Keratinocyte (primary cell): ENCODE measurements around the gene MEA1. TPM values are rescaled to one million over a fixed set of nuclear protein-coding genes. Genes with fewer than 3 reads are reported as not detected.

Experiments
- DNase-seq: peaks from one replicate; pipeline ENCODE4 v3.0.0-alpha.2; 2011; ENCODE audit warnings: low read depth, missing footprints, low spot score
- FAIRE-seq: peaks from 2 replicates; lab custom pipeline; 2011; peaks lifted over from hg19 to GRCh38; lab: Jason Lieb, UNC
- H2AFZ ChIP-seq: 2 replicates; pipeline ENCODE4 v1.6.0; 2012; ENCODE audit warnings: low read length, control low read depth, inconsistent platforms; ENCODE audit not compliant: control insufficient read depth
- H3K27ac ChIP-seq: 2 replicates; pipeline ENCODE4 v1.5.1; 2011; ENCODE audit warnings: low read length; ENCODE audit not compliant: control insufficient read depth, insufficient read depth
- H3K27me3 ChIP-seq: 3 replicates; pipeline ENCODE4 v1.6.0; 2011; ENCODE audit warnings: low read length; ENCODE audit not compliant: control insufficient read depth, insufficient read depth; ENCODE audit errors: extremely low read depth
- H3K36me3 ChIP-seq, 2 experiments: 2 replicates in 1 of 2; 3 replicates in 1 of 2; pipeline ENCODE4 v1.5.1; 2011; ENCODE audit warnings: low read length in 2 of 2, mild to moderate bottlenecking in 1 of 2; ENCODE audit not compliant: control insufficient read depth in 2 of 2, insufficient read depth in 2 of 2; ENCODE audit errors: extremely low read depth in 1 of 2
- H3K4me1 ChIP-seq: 3 replicates; pipeline ENCODE4 v1.5.1; 2011; ENCODE audit warnings: low read length; ENCODE audit not compliant: control insufficient read depth, insufficient read depth; ENCODE audit errors: extremely low read depth
- H3K4me2 ChIP-seq: 3 replicates; pipeline ENCODE4 v1.6.0; 2011; ENCODE audit warnings: low read depth, low read length; ENCODE audit not compliant: control insufficient read depth, insufficient read depth; ENCODE audit errors: extremely low read depth
- H3K4me3 ChIP-seq, 3 experiments: fragments of 200-600 bp in 1 of 3; sonication (generic) in 1 of 3; 2 replicates in 2 of 3; 3 replicates in 1 of 3; pipeline ENCODE4 v1.5.1; 2011 to 2016; ENCODE audit warnings: low read length in 3 of 3, mild to moderate bottlenecking in 3 of 3, control low read depth in 2 of 3, inconsistent platforms in 1 of 3, low read depth in 1 of 3, mixed read lengths in 1 of 3, mixed run types in 1 of 3, moderate library complexity in 1 of 3; ENCODE audit not compliant: control insufficient read depth in 2 of 3, insufficient read depth in 2 of 3; ENCODE audit errors: extremely low read depth in 1 of 3
- H3K79me2 ChIP-seq: 2 replicates; pipeline ENCODE4 v1.6.0; 2012; ENCODE audit warnings: low read length; ENCODE audit not compliant: control insufficient read depth, insufficient read depth
- H3K9ac ChIP-seq: 3 replicates; pipeline ENCODE4 v1.6.0; 2011; ENCODE audit warnings: low read length; ENCODE audit not compliant: control insufficient read depth, insufficient read depth; ENCODE audit errors: extremely low read depth
- H3K9me1 ChIP-seq: 3 replicates; pipeline ENCODE4 v1.6.0; 2011; ENCODE audit warnings: low read length; ENCODE audit not compliant: control insufficient read depth, insufficient read depth; ENCODE audit errors: extremely low read depth
- H3K9me3 ChIP-seq: 2 replicates; pipeline ENCODE4 v1.5.1; 2012; ENCODE audit warnings: low read depth, low read length; ENCODE audit not compliant: control insufficient read depth
- H4K20me1 ChIP-seq: 3 replicates; pipeline ENCODE4 v1.6.0; 2011; ENCODE audit warnings: low read length; ENCODE audit not compliant: control insufficient read depth, insufficient read depth; ENCODE audit errors: extremely low read depth
- EZH2 ChIP-seq: IDR thresholded peaks from one replicate; pipeline ENCODE4 v1.6.1; 2012; ENCODE audit warnings: inconsistent platforms, mild to moderate bottlenecking, low read length, moderate library complexity
- dilution Hi-C: fragments of 300-500 bp; cut with MboI; formaldehyde crosslinking; loops from one replicate; pipeline ENCODE4 v1.7.0; 2020; ENCODE audit warnings: low sequenced_read_pairs; ENCODE audit not compliant: extremely low pct_ligation_motif_present
- polyA plus RNA-seq, 5 experiments: library from polyadenylated mRNA; depleted of rRNA in 3 of 5; stranded (reverse) in 3 of 5; stranded (forward) in 1 of 5; unstranded in 1 of 5; fragments of >200 nt; gene quantifications; 1 replicate in 1 of 5; 2 replicates in 3 of 5; 3 replicates in 1 of 5; pipeline versions ENCODE4 v1.2.1 to v1.2.3, GENCODE V29; 2011 to 2012; ENCODE audit warnings: missing spikeins in 2 of 5, low read depth in 1 of 5, low replicate concordance in 1 of 5
- TF ChIP-seq, protein P1 (sequence below), 3 experiments: IDR thresholded peaks in 1 of 3; conservative IDR thresholded peaks in 1 of 3; optimal IDR thresholded peaks in 1 of 3; 2 replicates in 2 of 3; 3 replicates in 1 of 3; pipeline versions ENCODE3 to v1.5.1; 2011; ENCODE audit warnings: low read length in 3 of 3, mild to moderate bottlenecking in 3 of 3, moderate library complexity in 2 of 3, control low read depth in 1 of 3, inconsistent platforms in 1 of 3; ENCODE audit not compliant: insufficient read depth in 2 of 3; ENCODE audit errors: extremely low read depth in 1 of 3

MEA1 gene
- polyA plus RNA-seq, 1 donor (not counting 4 experiments of a cell fraction or from before 2014, with no cell fraction given), result 76.1 TPM

DNA sequence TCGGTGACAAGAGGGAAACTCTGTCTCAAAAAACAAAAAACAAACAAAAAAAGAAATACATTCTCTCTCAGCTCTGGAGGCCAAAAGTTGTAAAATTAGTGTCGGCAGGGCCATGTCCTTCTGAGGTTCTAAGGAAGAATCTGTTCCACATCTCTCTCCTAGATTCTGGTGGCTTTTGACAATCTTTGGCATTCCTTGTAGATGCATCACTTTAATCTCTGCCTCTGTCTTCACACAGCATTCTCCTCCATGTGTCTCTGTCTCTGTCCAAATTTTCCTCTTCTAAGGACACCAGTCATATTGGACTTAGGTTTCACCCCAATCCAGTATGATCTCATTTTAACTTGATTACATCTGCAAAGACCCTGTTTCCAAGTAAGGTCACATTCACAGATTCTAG lies 20.3 kb downstream of the MEA1 start:
- Histone ChIP-seq H3K9me3 (no peaks in the 10 kb centered on the region), H3K4me1 (peaks cover 5% of the 10 kb centered on the region), H3K79me2 (peaks cover 3% of the 10 kb centered on the region), H3K4me3 (no peak overlapping the region), H2AFZ (no peak overlapping the region), H3K27ac (no peak overlapping the region), H3K36me3 (peaks cover 13 to 17% of the 10 kb centered on the region in 2 experiments), H3K27me3 (no peaks in the 10 kb centered on the region), H3K9me1 (no peaks in the 10 kb centered on the region), H3K4me2 (no peak overlapping the region), H4K20me1 (no peaks in the 10 kb centered on the region), H3K9ac (no peak overlapping the region)
- DNase-seq (no peak), FAIRE-seq (no peak)
- dilution Hi-C loops, result no loop called here
- TF ChIP-seq, protein P1, sequence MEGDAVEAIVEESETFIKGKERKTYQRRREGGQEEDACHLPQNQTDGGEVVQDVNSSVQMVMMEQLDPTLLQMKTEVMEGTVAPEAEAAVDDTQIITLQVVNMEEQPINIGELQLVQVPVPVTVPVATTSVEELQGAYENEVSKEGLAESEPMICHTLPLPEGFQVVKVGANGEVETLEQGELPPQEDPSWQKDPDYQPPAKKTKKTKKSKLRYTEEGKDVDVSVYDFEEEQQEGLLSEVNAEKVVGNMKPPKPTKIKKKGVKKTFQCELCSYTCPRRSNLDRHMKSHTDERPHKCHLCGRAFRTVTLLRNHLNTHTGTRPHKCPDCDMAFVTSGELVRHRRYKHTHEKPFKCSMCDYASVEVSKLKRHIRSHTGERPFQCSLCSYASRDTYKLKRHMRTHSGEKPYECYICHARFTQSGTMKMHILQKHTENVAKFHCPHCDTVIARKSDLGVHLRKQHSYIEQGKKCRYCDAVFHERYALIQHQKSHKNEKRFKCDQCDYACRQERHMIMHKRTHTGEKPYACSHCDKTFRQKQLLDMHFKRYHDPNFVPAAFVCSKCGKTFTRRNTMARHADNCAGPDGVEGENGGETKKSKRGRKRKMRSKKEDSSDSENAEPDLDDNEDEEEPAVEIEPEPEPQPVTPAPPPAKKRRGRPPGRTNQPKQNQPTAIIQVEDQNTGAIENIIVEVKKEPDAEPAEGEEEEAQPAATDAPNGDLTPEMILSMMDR (optimal IDR thresholded peaks at IDR 0.05 in 1 of 3, IDR thresholded peaks at IDR 0.05 in 1 of 3, conservative IDR thresholded peaks at IDR 0.05 in 1 of 3; ENCODE audit: extremely low read depth in 1 of 3, insufficient read depth in 2 of 3, low read length in 3 of 3), result no peak
- TF ChIP-seq EZH2, result no peak

DNA sequence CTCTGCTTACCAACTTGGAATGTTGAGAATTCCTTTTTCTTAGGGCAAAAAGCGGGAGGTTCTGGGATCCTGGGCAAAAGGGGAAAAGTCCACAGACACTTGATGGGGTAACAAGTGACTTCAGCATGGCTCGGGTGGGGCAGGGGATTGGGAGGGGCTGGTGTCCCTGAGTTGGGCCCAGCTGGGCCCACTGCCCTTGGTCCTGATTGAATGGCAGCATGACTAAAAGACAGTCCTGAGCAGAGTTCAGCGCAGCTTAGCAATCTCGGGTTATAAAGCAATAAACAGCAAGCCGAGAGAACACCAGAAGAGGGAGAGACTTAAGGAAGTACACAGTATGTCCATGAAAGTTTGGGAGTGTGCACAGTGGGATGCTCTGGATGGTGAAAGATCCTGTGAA lies 23.8 kb downstream of the MEA1 start:
- Histone ChIP-seq H4K20me1 (no peaks in the 10 kb centered on the region), H3K9me1 (peaks cover 5% of the 10 kb centered on the region), H2AFZ (no peak overlapping the region), H3K4me3 (no peak overlapping the region), H3K79me2 (peaks cover 28% of the 10 kb centered on the region), H3K4me2 (no peak overlapping the region), H3K9ac (no peak overlapping the region), H3K27ac (no peak overlapping the region), H3K27me3 (no peaks in the 10 kb centered on the region), H3K9me3 (no peaks in the 10 kb centered on the region), H3K36me3 (peaks cover 20% of the 10 kb centered on the region in 2 experiments), H3K4me1 (peaks cover 21% of the 10 kb centered on the region)
- no peak for TF ChIP-seq EZH2
- TF ChIP-seq, protein P1 (optimal IDR thresholded peaks at IDR 0.05 in 1 of 3, IDR thresholded peaks at IDR 0.05 in 1 of 3, conservative IDR thresholded peaks at IDR 0.05 in 1 of 3; ENCODE audit: extremely low read depth in 1 of 3, insufficient read depth in 2 of 3, low read length in 3 of 3), result no peak
- DNase-seq (no peak), FAIRE-seq (no peak)
- dilution Hi-C loops, result no loop called here
